Tibial nerve (tissue), 4 donors: ENCODE data around the gene GSTCD. TPM values are rescaled to one million over a fixed set of nuclear protein-coding genes. Genes with fewer than 3 reads are reported as not detected.
"Not testable (repeated sequence)": the region's sequence is repeated elsewhere in the genome, so short reads cannot be mapped to it uniquely, and the experiment has no call there.

Source experiments
- DNase-seq, 2 donors: peaks; one replicate each; pipeline ENCODE4 v3.0.0-alpha.2; 2019; ENCODE audit warnings: low spot score in 2 of 2
- H3K27ac ChIP-seq, 4 donors: fragments of 200-600 bp; sonication (generic) in 3 of 4; one replicate each; pipeline ENCODE4 v1.5.1; 2017 to 2019; ENCODE audit warnings: mild to moderate bottlenecking in 1 of 4
- H3K27me3 ChIP-seq, 2 donors: fragments of 200-600 bp; sonication (generic) in 1 of 2; one replicate each; pipeline versions ENCODE4 v1.5.1 to v1.6.0; 2017 to 2019
- H3K36me3 ChIP-seq, 3 donors: fragments of 200-600 bp; sonication (generic); one replicate each; pipeline ENCODE4 v1.5.1; 2018 to 2019
- H3K4me1 ChIP-seq, 4 donors: fragments of 200-600 bp; sonication (generic) in 3 of 4; one replicate each; pipeline ENCODE4 v1.5.1; 2017 to 2019
- H3K4me3 ChIP-seq, 4 donors: fragments of 200-600 bp; sonication (generic) in 3 of 4; one replicate each; pipeline ENCODE4 v1.5.1; 2017 to 2019; ENCODE audit warnings: mild to moderate bottlenecking in 1 of 4, moderate library complexity in 1 of 4
- H3K9me3 ChIP-seq, 4 donors: fragments of 200-600 bp; sonication (generic) in 3 of 4; one replicate each; pipeline ENCODE4 v1.5.1; 2017 to 2019
- CTCF ChIP-seq, 5 experiments: fragments of 200-600 bp in 3 of 5; fragments of 450-650 bp in 2 of 5; sonication (generic) in 3 of 5; IDR thresholded peaks; one replicate each; pipeline ENCODE4 v1.5.1; 2016 to 2019; ENCODE audit warnings: antibody characterized with exemption in 5 of 5, mild to moderate bottlenecking in 3 of 5, moderate library complexity in 2 of 5
- EP300 ChIP-seq, 2 donors: sonication (generic); formaldehyde crosslinking; IDR thresholded peaks; one replicate each; pipeline ENCODE4 v1.6.1; 2017; ENCODE audit warnings: antibody characterized with exemption in 2 of 2, mild to moderate bottlenecking in 1 of 2
- POLR2A ChIP-seq, 2 donors: fragments of 450-650 bp; IDR thresholded peaks; one replicate each; pipeline ENCODE4 v1.6.1; 2017; ENCODE audit warnings: antibody characterized with exemption in 2 of 2, mild to moderate bottlenecking in 2 of 2, moderate library complexity in 2 of 2
- WGBS, 2 donors: methylation state at CpG; one replicate each; pipeline ENCODE4 v1.1.5; 2018; 5-methylcytosine and 5-hydroxymethylcytosine counted together
- total RNA-seq, 4 donors: library from RNA; depleted of rRNA; stranded (reverse); fragments of >200 nt; gene quantifications; one replicate each; pipeline ENCODE4 v1.1.0, GENCODE V29; 2016

Gene GSTCD
- total RNA-seq, 4 donors from 2014 or later: 11.6 to 23.4 (median 13.7) TPM

GRCh38 chr4:105683038-105683437 is 25.5 kb upstream of the GSTCD start:
- WGBS, 2 donors: 82 to 92% methylated on average over 4 of the region's 4 CpGs
- no peak for DNase-seq
- Histone ChIP-seq H3K9me3 (no peaks in the 10 kb centered on the region), H3K4me3 (no peak overlapping the region), H3K27me3 (no peaks in the 10 kb centered on the region), H3K4me1 (no peaks in the 10 kb centered on the region), H3K36me3 (peaks cover 0 to 65% (median 0%) of the 10 kb centered on the region in 3 donors), H3K27ac (no peak overlapping the region)
- TF ChIP-seq CTCF (IDR thresholded peaks at IDR 0.05) (no peak), EP300 (IDR thresholded peaks at IDR 0.05) (no peak), POLR2A (IDR thresholded peaks at IDR 0.05) (no peak)

- Histone ChIP-seq H3K27ac (no peak overlapping the region), H3K36me3 (peaks cover 0 to 94% (median 0%) of the 10 kb centered on the region in 3 donors), H3K9me3 (no peaks in the 10 kb centered on the region), H3K4me3 (no peak overlapping the region), H3K27me3 (no peaks in the 10 kb centered on the region), H3K4me1 (no peaks in the 10 kb centered on the region)
- 92 to 94% methylated on average over 2 of the region's 2 CpGs for WGBS, 2 donors
- DNase-seq: no peak
- no peak for TF ChIP-seq EP300 (IDR thresholded peaks at IDR 0.05)
- no peak for TF ChIP-seq CTCF (IDR thresholded peaks at IDR 0.05)
- no peak for TF ChIP-seq POLR2A (IDR thresholded peaks at IDR 0.05)
Observed at GRCh38 chr4:105686571-105686970, 22.0 kb upstream of the GSTCD start.

- H3K27me3 ChIP-seq, H3K4me1 ChIP-seq, H3K9me3 ChIP-seq, H3K4me3 ChIP-seq, H3K27ac ChIP-seq, DNase-seq: not testable (repeated sequence)
- H3K36me3 ChIP-seq: peaks cover 0 to 89% (median 0%) of the 10 kb centered on the region in 3 donors
- WGBS, 2 donors: 95 to 96% methylated on average over 5 of the region's 5 CpGs
Observed at GRCh38 chr4:105694812-105695211, 13.8 kb upstream of the GSTCD start.

GRCh38 chr4:105695832-105696231 is 12.8 kb upstream of the GSTCD start:
- not testable (repeated sequence) for H3K4me3 ChIP-seq, H3K27me3 ChIP-seq, H3K27ac ChIP-seq, H3K4me1 ChIP-seq, H3K9me3 ChIP-seq, DNase-seq
- H3K36me3 ChIP-seq: peaks cover 0 to 87% (median 0%) of the 10 kb centered on the region in 3 donors
- WGBS, 2 donors: 92 to 96% methylated on average over 8 of the region's 8 CpGs

GRCh38 chr4:105698607-105699006 is 10.0 kb upstream of the GSTCD start:
- no peaks in the 10 kb centered on the region for H3K27me3 ChIP-seq
- DNase-seq: no peak
- no peak for TF ChIP-seq EP300 (IDR thresholded peaks at IDR 0.05)
- no peak for TF ChIP-seq POLR2A (IDR thresholded peaks at IDR 0.05)
- no peak for TF ChIP-seq CTCF (IDR thresholded peaks at IDR 0.05)
- no peak overlapping the region for H3K4me3 ChIP-seq
- peaks cover 0 to 60% (median 0%) of the 10 kb centered on the region in 3 donors for H3K36me3 ChIP-seq
- WGBS, 2 donors: 63 to 68% methylated on average over 2 of the region's 2 CpGs
- no peaks in the 10 kb centered on the region for H3K9me3 ChIP-seq
- H3K4me1 ChIP-seq: peaks cover 0 to 6% (median 0%) of the 10 kb centered on the region in 4 donors
- H3K27ac ChIP-seq: no peak overlapping the region

- H3K4me3 ChIP-seq: peak overlapping the region; percentile 81 to 88 (median 84)
- H3K4me1 ChIP-seq: peaks cover 0 to 36% (median 12%) of the 10 kb centered on the region in 4 donors
- TF ChIP-seq CTCF (IDR thresholded peaks at IDR 0.05) (no peak), EP300 (IDR thresholded peaks at IDR 0.05) (no peak), POLR2A (IDR thresholded peaks at IDR 0.05) (no peak)
- WGBS, 2 donors: 26 to 27% methylated on average over 7 of the region's 7 CpGs
- peak overlapping the region; percentile 70 to 89 (median 84) for H3K27ac ChIP-seq
- no peaks in the 10 kb centered on the region for H3K9me3 ChIP-seq
- H3K36me3 ChIP-seq: no peaks in the 10 kb centered on the region
- DNase-seq: no peak
- no peaks in the 10 kb centered on the region for H3K27me3 ChIP-seq
Observed at GRCh38 chr4:105707782-105708180, 803 bp upstream of the GSTCD start.
